ENCODE data around the gene POLE.

DNA sequence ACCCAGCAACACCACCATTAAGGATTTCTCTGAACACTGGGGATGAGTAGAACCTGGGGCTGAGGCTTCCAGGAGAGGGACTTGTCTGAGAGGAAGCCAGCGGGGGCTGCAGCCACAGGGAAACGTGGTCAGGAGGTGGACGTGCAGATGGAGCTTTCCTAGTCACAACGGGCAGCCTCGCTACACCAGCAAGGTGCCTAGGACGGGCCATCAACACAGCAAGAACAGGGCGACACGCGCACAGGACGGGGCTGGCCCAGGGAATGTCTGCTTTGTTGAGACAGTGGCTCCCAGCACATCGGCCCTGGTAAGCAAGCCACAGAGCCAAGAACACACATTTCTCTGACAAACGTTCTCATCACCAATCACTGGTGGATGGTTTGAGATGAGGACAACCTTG is 49.2 kb upstream of the POLE start:
- TF ChIP-seq POLR2A (IDR thresholded peaks at IDR 0.05; ENCODE audit: low read depth, low read length) (no peak), TAF1 (IDR thresholded peaks at IDR 0.05; ENCODE audit: low read depth, low read length) (no peak), POLR2AphosphoS5 (IDR thresholded peaks at IDR 0.05; ENCODE audit: low read depth, low read length) (no peak), SPI1 (IDR thresholded peaks at IDR 0.05; ENCODE audit: low read depth, low read length) (no peak)

All from GM12891 (cell line).